Measurements from ENCODE around the gene TFF3.
A peak's percentile ranks its signal among the peaks of the same experiment; 100 is the strongest.

DNA sequence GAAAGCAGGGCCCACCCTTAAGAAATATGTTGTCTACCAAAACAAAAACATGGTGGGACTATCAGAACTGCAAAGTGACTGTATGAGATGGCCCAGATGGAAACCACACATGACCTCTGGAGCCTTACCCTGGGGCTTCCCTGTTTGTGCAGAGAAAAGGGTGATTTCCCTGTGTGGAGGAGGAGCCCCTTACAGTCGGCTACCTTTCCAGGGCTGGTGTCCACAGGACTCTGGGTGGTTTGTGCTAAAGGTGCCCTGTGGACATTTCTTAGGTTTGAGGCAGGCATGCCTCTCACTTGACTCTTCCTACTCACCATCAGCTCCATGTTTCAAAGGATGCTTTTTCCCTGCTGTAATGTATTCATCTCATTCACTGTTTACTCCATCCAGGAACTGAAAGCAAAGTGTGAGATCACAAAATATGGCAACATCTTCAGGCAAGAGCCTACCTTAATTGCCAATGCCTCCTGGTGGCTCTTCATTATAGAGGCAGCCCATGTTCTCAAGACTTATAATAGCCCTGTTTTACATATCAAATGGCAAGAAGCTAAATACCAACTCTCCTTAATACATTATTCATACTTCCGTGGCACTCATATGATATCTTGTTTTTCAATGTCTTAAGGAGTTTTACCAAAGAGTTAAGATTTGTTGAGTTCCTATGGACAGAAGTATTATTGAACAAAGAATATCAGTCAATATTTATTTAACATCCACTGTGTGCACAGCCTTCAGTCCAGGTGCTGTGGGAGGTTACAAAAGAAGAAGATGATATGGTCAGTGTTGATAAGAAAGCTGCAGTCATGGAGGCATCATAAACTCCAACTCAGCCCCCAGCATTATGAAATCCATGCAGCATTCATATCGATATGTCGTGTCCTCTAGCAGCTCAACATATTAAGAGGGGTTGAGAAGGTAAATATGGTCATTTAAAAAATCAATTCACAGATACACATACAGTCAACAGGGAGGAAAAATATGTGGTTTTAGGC is 15.5 kb upstream of the TFF3 start:
- no peak for TF ChIP-seq RFX5 (IDR thresholded peaks at IDR 0.05; ENCODE audit: low read depth, low read length)
- no peak for TF ChIP-seq FOXM1 (IDR thresholded peaks at IDR 0.05; ENCODE audit: low read depth, low read length)
- TF ChIP-seq DPF2 (IDR thresholded peaks at IDR 0.05), result peak; percentile 71; the same call in 1 of the 2 replicates
- no peak for TF ChIP-seq HDAC6 (IDR thresholded peaks at IDR 0.05; ENCODE audit: unreplicated experiment)
- TF ChIP-seq, protein P1, sequence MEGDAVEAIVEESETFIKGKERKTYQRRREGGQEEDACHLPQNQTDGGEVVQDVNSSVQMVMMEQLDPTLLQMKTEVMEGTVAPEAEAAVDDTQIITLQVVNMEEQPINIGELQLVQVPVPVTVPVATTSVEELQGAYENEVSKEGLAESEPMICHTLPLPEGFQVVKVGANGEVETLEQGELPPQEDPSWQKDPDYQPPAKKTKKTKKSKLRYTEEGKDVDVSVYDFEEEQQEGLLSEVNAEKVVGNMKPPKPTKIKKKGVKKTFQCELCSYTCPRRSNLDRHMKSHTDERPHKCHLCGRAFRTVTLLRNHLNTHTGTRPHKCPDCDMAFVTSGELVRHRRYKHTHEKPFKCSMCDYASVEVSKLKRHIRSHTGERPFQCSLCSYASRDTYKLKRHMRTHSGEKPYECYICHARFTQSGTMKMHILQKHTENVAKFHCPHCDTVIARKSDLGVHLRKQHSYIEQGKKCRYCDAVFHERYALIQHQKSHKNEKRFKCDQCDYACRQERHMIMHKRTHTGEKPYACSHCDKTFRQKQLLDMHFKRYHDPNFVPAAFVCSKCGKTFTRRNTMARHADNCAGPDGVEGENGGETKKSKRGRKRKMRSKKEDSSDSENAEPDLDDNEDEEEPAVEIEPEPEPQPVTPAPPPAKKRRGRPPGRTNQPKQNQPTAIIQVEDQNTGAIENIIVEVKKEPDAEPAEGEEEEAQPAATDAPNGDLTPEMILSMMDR (IDR thresholded peaks at IDR 0.05 in 2 of 3, conservative IDR thresholded peaks at IDR 0.05 in 1 of 3; ENCODE audit: control insufficient read depth in 2 of 3, extremely low read depth in 1 of 3, insufficient read depth in 1 of 3, low read depth in 3 of 3, low read length in 3 of 3), result no peak; a peak in 1 of 6 replicates

All from GM12878 (cell line).